H9 (cell line): ENCODE measurements around the gene POMGNT2. TPM values are rescaled to one million over a fixed set of nuclear protein-coding genes. Genes with fewer than 3 reads are reported as not detected.

Experiments used
- DNase-seq: peaks from one replicate; pipeline ENCODE4 v3.0.0-alpha.2; 2017
- H2AFZ ChIP-seq: one replicate; pipeline ENCODE4 v1.6.1; 2013; ENCODE audit warnings: mild to moderate bottlenecking, low read length, control low read depth, moderate library complexity
- H2AK5ac ChIP-seq: 2 replicates; pipeline ENCODE4 v1.6.1; 2013; ENCODE audit warnings: low read length, control low read depth, mixed read lengths; ENCODE audit not compliant: insufficient read length
- H2BK120ac ChIP-seq: one replicate; pipeline ENCODE4 v1.6.1; 2013; ENCODE audit warnings: low read depth, mild to moderate bottlenecking, low read length, control low read depth, inconsistent platforms; ENCODE audit not compliant: poor library complexity, severe bottlenecking
- H2BK12ac ChIP-seq: 2 replicates; pipeline ENCODE4 v1.6.1; 2013; ENCODE audit warnings: low read length, control low read depth, mixed read lengths, low read depth; ENCODE audit not compliant: insufficient read length
- H2BK15ac ChIP-seq: 2 replicates; pipeline ENCODE4 v1.6.1; 2013; ENCODE audit warnings: low read depth, low read length, control low read depth
- H2BK20ac ChIP-seq: one replicate; pipeline ENCODE4 v1.6.1; 2013; ENCODE audit warnings: low read depth, mild to moderate bottlenecking, low read length, control low read depth, inconsistent platforms; ENCODE audit not compliant: poor library complexity, severe bottlenecking
- H2BK5ac ChIP-seq: 2 replicates; pipeline ENCODE4 v1.6.1; 2013; ENCODE audit warnings: low read length, control low read depth, mixed read lengths; ENCODE audit not compliant: insufficient read length
- H3K14ac ChIP-seq: 2 replicates; pipeline ENCODE4 v1.6.1; 2013; ENCODE audit warnings: low read length, control low read depth; ENCODE audit not compliant: insufficient read depth
- H3K18ac ChIP-seq: 2 replicates; pipeline ENCODE4 v1.6.1; 2013; ENCODE audit warnings: low read depth, mild to moderate bottlenecking, mixed read lengths, low read length, control low read depth; ENCODE audit not compliant: insufficient read length
- H3K23ac ChIP-seq: 2 replicates; pipeline ENCODE4 v1.6.1; 2013; ENCODE audit warnings: low read length, control low read depth, mixed read lengths, low read depth; ENCODE audit not compliant: insufficient read length
- H3K23me2 ChIP-seq: 2 replicates; pipeline ENCODE4 v1.6.1; 2013; ENCODE audit warnings: low read depth, mild to moderate bottlenecking, mixed read lengths, low read length, control low read depth; ENCODE audit not compliant: insufficient read length, poor library complexity, severe bottlenecking
- H3K27ac ChIP-seq: 2 replicates; pipeline ENCODE4 v1.5.1; 2013; ENCODE audit warnings: low read length, control low read depth, mixed read lengths, low read depth; ENCODE audit not compliant: insufficient read length
- H3K27me3 ChIP-seq: 2 replicates; pipeline ENCODE4 v1.6.1; 2013; ENCODE audit warnings: low read length, control low read depth, inconsistent platforms; ENCODE audit not compliant: insufficient read depth
- H3K4ac ChIP-seq: 2 replicates; pipeline ENCODE4 v1.6.1; 2013; ENCODE audit warnings: low read depth, mild to moderate bottlenecking, control low read depth, inconsistent platforms, low read length, moderate library complexity
- H3K4me1 ChIP-seq: 2 replicates; pipeline ENCODE4 v1.6.1; 2013; ENCODE audit warnings: low read length, control low read depth, inconsistent platforms; ENCODE audit not compliant: insufficient read depth
- H3K4me2 ChIP-seq: 2 replicates; pipeline ENCODE4 v1.6.1; 2013; ENCODE audit warnings: low read length, control low read depth, mixed read lengths; ENCODE audit not compliant: insufficient read length, insufficient read depth
- H3K56ac ChIP-seq: 2 replicates; pipeline ENCODE4 v1.6.1; 2013; ENCODE audit warnings: low read depth, mild to moderate bottlenecking, mixed read lengths, low read length, control low read depth; ENCODE audit not compliant: insufficient read length
- H3K79me1 ChIP-seq: 2 replicates; pipeline ENCODE4 v1.6.1; 2013; ENCODE audit warnings: low read depth, mild to moderate bottlenecking, moderate library complexity, low read length, control low read depth, inconsistent platforms; ENCODE audit not compliant: insufficient read depth, poor library complexity, severe bottlenecking
- H3K79me2 ChIP-seq: 2 replicates; pipeline ENCODE4 v1.6.1; 2013; ENCODE audit warnings: low read length, control low read depth, inconsistent platforms; ENCODE audit not compliant: insufficient read depth
- H3K9ac ChIP-seq: 2 replicates; pipeline ENCODE4 v1.6.1; 2013; ENCODE audit warnings: low read length, control low read depth, mixed read lengths; ENCODE audit not compliant: insufficient read length; ENCODE audit errors: extremely low read depth
- H3K9me3 ChIP-seq: one replicate; pipeline ENCODE4 v1.6.1; 2013; ENCODE audit warnings: low read depth, low read length, inconsistent platforms; ENCODE audit not compliant: control insufficient read depth
- H3T11ph ChIP-seq: one replicate; pipeline ENCODE4 v1.6.1; 2013; ENCODE audit warnings: mild to moderate bottlenecking, low read length, control low read depth, inconsistent platforms
- H4K20me1 ChIP-seq: one replicate; pipeline ENCODE4 v1.6.1; 2013; ENCODE audit not compliant: control insufficient read depth, insufficient read length, insufficient read depth
- H4K5ac ChIP-seq: 2 replicates; pipeline ENCODE4 v1.6.1; 2013; ENCODE audit warnings: low read depth, mild to moderate bottlenecking, mixed read lengths, low read length, control low read depth; ENCODE audit not compliant: insufficient read length
- H4K8ac ChIP-seq: replicated peaks from 2 replicates; pipeline ENCODE4 v1.6.1; 2013; ENCODE audit warnings: low read length, control low read depth, mixed read lengths, low read depth; ENCODE audit not compliant: insufficient read length
- H4K91ac ChIP-seq: 2 replicates; pipeline ENCODE4 v1.6.1; 2013; ENCODE audit warnings: low read depth, mild to moderate bottlenecking, moderate library complexity, mixed read lengths, low read length, control low read depth; ENCODE audit not compliant: insufficient read length
- H3K27ac Mint-ChIP-seq, 3 experiments: 2 replicates in 2 of 3; 3 replicates in 1 of 3; pipeline ENCODE4 v1.8.0; 2020 to 2021; ENCODE audit warnings: mixed read lengths in 3 of 3, mild to moderate bottlenecking in 1 of 3, moderate library complexity in 1 of 3
- H3K27me3 Mint-ChIP-seq: 2 replicates; pipeline ENCODE4 v1.8.0; 2021; ENCODE audit warnings: low read depth, mild to moderate bottlenecking, moderate library complexity, mixed read lengths
- H3K36me3 Mint-ChIP-seq, 3 experiments: 2 replicates in 2 of 3; 3 replicates in 1 of 3; pipeline ENCODE4 v1.8.0; 2020 to 2021; ENCODE audit warnings: low read depth in 3 of 3, mixed read lengths in 3 of 3; ENCODE audit not compliant: insufficient read depth in 1 of 3
- H3K4me1 Mint-ChIP-seq, 2 experiments: 2 replicates each; pipeline ENCODE4 v1.8.0; 2020; ENCODE audit warnings: mixed read lengths in 2 of 2
- H3K4me3 Mint-ChIP-seq, 2 experiments: 2 replicates in 1 of 2; 3 replicates in 1 of 2; pipeline ENCODE4 v1.8.0; 2020 to 2021; ENCODE audit warnings: mild to moderate bottlenecking in 2 of 2, mixed read lengths in 2 of 2, moderate library complexity in 1 of 2
- H3K9me3 Mint-ChIP-seq, 2 experiments: 2 replicates in 1 of 2; 3 replicates in 1 of 2; pipeline ENCODE4 v1.8.0; 2020; ENCODE audit warnings: mild to moderate bottlenecking in 2 of 2, mixed read lengths in 2 of 2, moderate library complexity in 1 of 2
- WGBS: extraction: QIAGEN DNeasy Blood & Tissue Kit; methylation state at CpG from one replicate; pipeline ENCODE4 v1.1.7; 2013; ENCODE audit warnings: missing lambda C conversion rate, low lambda C conversion rate, mixed read lengths; ENCODE audit not compliant: insufficient read length; ENCODE audit errors: extremely low coverage; 5-methylcytosine and 5-hydroxymethylcytosine counted together
- total RNA-seq: library from RNA; stranded (reverse); gene quantifications from 2 replicates; pipeline ENCODE4 v1.2.1, GENCODE V29; 2021
- TF ChIP-seq, protein P1 (sequence below): fragments of 200-600 bp; sonication (generic); conservative IDR thresholded peaks from 3 replicates; pipeline ENCODE4 v1.8.0; 2021; ENCODE audit warnings: antibody characterized with exemption, mild to moderate bottlenecking

POMGNT2 gene
- total RNA-seq, 1 experiment from 2014 or later, result 14.0 TPM

GRCh38 chr3:43038010-43038409 is 67.9 kb downstream of the POMGNT2 start:
- Histone ChIP-seq H3K9ac (no peak overlapping the region), H2BK12ac (no peak overlapping the region), H3K27me3 (no peaks in the 10 kb centered on the region), H3K4ac (no peak overlapping the region), H4K20me1 (no peaks in the 10 kb centered on the region), H4K91ac (no peak overlapping the region), H3K79me1 (no peaks in the 10 kb centered on the region), H3K4me1 (no peaks in the 10 kb centered on the region), H3T11ph (no peak overlapping the region), H2BK20ac (no peak overlapping the region), H3K79me2 (no peaks in the 10 kb centered on the region), H2AK5ac (no peak overlapping the region), H3K23me2 (no peaks in the 10 kb centered on the region), H3K9me3 (no peaks in the 10 kb centered on the region), H4K8ac (no peak overlapping the region), H3K23ac (no peak overlapping the region), H3K4me2 (no peak overlapping the region), H2BK5ac (no peak overlapping the region), H2BK120ac (no peak overlapping the region), H3K27ac (no peak overlapping the region), H2BK15ac (no peak overlapping the region), H2AFZ (no peak overlapping the region), H3K56ac (no peak overlapping the region), H4K5ac (no peak overlapping the region), H3K18ac (no peak overlapping the region), H3K14ac (no peak overlapping the region)
- no peak for DNase-seq
- TF ChIP-seq, protein P1, sequence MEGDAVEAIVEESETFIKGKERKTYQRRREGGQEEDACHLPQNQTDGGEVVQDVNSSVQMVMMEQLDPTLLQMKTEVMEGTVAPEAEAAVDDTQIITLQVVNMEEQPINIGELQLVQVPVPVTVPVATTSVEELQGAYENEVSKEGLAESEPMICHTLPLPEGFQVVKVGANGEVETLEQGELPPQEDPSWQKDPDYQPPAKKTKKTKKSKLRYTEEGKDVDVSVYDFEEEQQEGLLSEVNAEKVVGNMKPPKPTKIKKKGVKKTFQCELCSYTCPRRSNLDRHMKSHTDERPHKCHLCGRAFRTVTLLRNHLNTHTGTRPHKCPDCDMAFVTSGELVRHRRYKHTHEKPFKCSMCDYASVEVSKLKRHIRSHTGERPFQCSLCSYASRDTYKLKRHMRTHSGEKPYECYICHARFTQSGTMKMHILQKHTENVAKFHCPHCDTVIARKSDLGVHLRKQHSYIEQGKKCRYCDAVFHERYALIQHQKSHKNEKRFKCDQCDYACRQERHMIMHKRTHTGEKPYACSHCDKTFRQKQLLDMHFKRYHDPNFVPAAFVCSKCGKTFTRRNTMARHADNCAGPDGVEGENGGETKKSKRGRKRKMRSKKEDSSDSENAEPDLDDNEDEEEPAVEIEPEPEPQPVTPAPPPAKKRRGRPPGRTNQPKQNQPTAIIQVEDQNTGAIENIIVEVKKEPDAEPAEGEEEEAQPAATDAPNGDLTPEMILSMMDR, result no peak
- no peak overlapping the region for H3K27ac Mint-ChIP-seq
- peaks cover 7 to 10% of the 10 kb centered on the region in 2 experiments; a peak in 4 of 5 replicates for H3K9me3 Mint-ChIP-seq
- H3K36me3 Mint-ChIP-seq, result peaks cover 0 to 7% (median 0%) of the 10 kb centered on the region in 3 experiments; a peak in 4 of 7 replicates
- no peak overlapping the region for H3K4me3 Mint-ChIP-seq
- WGBS, result no CpG with 5 or more reads among the region's 7 CpGs
- no peaks in the 10 kb centered on the region for H3K4me1 Mint-ChIP-seq
- no peaks in the 10 kb centered on the region; the same call in 1 of the 2 replicates for H3K27me3 Mint-ChIP-seq
